GM21786 (cell line): Measurements from ENCODE around the gene KRT14.
"Not testable (repeated sequence)": the region's sequence is repeated elsewhere in the genome, so short reads cannot be mapped to it uniquely, and the experiment has no call there.

Source experiments
- ATAC-seq: cut with Tn5 transposase; IDR thresholded peaks from one replicate; pipeline ENCODE4 v1.9.1; 2021; ENCODE audit not compliant: unreplicated experiment

KRT14 gene

DNA sequence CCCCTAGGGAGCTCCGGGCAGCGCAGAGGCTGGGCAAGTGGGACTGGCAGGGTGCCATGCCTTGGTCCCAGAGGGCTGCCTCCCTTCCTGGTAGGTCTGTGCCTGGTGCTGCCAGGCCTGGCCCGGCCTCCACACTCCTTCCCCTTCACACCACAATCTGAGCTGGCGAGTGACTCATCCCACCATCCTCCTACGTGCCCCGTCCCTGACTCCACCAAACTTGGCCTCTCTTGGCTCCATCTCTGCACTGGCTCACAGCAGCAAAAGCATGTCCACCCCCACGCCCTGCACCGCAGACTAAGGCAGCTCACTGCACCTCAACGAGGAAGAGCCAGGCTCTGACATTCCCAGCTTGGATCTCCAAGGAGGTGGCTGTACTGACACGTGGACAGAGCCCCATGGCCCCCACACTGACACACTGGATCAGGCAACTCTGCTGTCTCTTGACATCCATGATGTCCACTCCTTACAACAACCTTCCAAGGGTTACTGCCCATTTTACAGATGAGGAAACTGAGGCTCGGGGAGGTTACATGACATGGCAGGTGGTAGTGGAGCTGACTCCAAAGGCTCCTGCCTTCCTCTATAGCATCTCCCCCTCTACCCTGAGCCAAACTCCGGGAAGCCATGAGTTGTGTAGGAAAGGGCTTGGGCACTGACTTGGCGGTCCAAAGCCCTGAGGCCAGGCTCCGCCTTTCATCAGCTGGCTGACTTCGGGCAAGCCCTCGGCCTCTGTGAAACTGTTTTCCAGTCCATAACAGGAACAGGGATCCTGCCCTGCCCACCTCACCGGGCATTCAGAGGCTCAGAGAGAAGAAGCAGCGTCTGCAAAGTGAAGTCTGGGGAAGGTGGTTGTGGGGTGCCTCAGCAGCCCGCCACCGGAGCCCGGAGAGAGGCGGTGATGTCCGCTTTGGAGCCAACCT, 38.5 kb downstream of the KRT14 start:
- ATAC-seq = no peak

- ATAC-seq = no peak
Observed at GRCh38 chr17:41547378-41547841, 39.3 kb downstream of the KRT14 start.

GRCh38 chr17:41546819-41547218, 39.9 kb downstream of the KRT14 start:
- ATAC-seq = no peak

DNA sequence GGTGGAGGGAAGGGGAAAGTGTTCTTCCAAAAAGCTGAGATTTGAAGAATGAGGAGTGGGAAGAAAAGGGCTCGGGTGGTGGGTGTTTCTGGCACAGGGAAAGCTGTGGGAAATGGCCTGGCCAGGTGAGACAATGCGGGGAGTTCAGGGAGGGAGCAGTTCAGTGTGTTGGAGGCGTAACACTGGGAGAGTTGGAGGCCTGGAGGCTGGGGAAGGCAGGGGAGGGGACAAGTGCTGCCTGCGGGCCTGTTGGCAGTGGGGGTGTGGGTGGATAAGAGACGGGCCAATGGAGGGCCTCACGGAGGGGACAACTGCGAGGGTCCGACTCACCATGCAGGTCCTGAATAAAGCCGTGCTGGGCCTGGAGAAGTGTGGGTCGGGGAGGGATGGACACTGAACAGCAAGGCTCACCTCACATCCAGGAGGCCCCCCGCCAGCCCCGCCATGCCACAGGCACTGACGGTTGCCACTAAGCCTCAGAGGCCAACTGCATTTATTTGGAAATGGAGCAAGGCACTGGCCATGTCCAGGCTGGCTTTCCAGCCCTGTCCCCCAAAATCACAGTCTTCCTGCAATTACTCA, 40.8 kb downstream of the KRT14 start:
- ATAC-seq = no peak

GRCh38 chr17:41544935-41545334, 41.8 kb downstream of the KRT14 start:
- ATAC-seq = no peak

DNA sequence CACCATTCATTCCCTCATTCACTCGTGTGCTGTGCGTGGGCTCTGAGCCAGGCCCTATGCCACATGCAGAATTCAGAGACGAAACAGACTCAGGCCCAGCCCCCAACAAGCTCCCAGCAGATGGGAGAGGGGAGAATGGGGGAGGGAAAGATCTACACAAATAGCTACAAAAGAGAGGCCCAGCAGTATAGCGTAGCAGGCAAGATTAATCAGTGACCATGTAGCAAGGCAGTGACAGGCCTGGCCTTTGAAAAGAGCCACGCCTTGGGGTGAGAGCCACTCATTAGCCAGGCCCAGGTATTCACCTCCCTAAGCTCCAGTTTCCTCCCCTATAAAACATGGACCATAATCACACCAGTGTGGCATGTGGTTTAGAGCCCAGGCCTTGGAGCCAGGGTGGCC, 42.2 kb downstream of the KRT14 start:
- no peak for ATAC-seq

DNA sequence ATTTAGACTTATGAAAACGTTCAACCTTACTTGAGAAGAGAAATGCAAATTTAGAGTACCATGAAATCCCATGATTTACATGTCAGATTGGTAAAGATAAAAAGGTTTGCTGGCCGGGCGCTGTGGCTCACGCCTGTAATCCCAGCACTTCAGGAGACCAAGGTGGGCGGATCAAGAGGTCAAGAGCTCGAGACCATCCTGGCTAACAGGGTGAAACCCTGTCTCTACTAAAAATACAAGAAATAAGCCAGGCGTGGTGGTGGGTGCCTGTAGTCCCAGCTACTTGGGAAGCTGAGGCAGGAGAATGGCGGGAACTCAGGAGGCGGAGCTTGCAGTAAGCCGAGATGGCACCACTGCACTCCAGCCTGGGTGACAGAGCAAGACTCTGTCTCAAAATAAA, 43.9 kb downstream of the KRT14 start:
- ATAC-seq = not testable (repeated sequence)

GRCh38 chr17:41542357-41542756, 44.3 kb downstream of the KRT14 start:
- no peak for ATAC-seq

DNA sequence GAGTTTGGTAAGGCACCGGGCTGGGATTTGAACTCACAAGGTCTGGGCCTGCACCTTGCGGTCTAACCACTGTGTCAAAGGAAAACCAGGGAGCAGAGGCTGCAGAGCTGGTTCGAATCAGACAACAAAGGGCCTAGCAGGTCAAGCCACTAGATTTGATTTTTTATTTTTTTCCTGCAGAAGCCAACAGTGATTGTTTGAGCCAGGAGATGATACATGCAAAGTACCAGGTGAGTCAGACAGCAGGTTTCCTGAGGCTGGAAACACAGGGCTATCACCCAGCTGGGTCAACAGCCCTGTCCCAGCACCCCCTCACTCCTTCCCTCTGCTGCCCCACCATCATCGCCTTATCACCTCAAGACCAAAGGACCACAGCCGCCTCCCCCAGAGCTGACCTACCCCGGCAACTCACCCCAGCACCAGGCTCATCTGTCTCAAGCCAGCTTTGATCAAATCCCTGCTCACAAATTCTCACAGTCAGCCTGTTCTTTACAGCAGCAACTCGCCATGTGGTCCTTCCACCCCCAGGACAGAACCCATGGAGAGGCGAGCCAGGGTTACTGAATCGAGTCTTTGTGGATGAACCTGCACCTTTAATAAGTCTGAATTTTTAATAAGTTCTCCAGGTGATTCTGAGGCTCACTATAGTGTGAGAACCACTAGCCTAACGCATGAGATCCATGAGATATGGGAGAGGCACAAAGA, 45.6 kb downstream of the KRT14 start:
- no peak for ATAC-seq

- no peak for ATAC-seq
Observed at GRCh38 chr17:41539979-41540701, 46.6 kb downstream of the KRT14 start.

DNA sequence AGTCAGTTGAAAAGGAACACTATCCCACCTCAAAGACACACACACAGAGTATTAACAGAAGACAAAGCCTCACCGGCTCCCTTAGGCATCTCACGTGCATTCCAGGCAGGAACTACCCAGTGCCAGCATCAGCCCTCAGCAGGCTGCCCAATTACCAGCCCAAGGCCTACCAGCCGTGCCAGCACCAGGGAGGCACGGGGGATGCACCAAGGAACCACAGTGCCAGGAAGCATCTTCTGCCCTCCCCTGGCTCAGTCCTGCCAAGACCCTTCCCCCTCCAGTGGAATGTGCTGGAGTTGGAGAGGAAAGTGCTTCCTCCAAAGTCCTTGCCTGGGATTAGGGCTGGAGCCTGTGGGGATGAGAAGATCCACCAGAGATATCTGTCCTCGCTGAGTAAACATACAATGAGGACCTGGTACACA, 47.6 kb downstream of the KRT14 start:
- no peak for ATAC-seq

- no peak for ATAC-seq
Observed at GRCh38 chr17:41538565-41538991, 48.1 kb downstream of the KRT14 start.

DNA sequence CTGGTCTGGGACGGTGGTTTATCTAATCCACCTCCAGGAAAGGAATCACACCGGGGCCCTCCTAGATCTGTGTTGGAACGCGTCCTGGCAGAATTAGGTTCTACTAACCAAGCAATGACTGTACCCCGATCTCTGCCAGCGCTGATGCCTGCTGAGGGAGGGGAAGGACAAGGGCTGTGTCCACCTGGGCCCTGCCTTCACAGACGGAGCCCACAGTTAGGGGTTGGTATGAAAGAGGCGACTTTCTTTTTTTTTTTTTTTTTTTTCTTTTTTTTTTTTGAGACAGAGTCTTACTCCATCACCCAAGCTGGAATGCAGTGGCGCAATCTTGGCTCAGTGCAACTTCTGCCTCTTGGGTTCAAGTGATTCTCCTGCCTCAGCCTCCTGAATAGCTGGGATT, 48.7 kb downstream of the KRT14 start:
- ATAC-seq = no peak

- ATAC-seq = no peak
Observed at GRCh38 chr17:41537614-41537954, 49.1 kb downstream of the KRT14 start.

- ATAC-seq = no peak
Observed at GRCh38 chr17:41536741-41537613, 49.7 kb downstream of the KRT14 start.

DNA sequence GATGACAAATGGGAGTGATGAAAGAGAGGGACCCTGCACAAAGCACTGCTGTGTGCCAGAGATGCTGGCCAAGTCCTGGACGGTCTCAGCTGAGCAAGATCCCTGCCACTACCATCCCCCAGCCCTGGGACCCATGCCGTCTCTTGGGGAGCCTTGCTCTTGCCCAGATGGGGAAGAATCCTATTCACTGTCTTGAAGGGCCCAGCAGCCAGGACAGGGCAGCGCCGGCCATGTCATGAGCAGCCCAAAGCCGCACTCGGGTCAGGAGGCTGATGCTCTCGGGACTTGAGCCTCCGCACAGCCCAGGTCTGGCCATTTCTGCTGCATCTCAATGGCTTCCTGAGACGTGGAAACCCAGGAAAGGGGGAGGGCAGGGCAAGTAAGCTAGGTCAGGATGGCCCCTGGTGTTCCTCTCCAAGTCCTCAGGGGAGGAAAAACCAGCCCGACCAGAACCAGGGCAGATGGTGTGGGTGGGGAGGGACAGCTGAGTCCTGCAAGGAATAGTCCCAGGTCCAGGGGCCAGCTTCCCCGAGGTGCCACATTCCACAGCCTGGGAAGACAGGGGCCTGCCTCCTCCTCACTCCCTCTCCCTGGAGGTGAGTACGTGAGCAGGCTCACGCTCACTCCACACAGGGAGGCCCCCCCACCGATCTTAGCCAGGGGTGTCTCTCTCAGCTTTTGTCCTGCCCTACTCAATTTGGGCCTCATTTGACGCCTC, 50.8 kb downstream of the KRT14 start:
- ATAC-seq = no peak

DNA sequence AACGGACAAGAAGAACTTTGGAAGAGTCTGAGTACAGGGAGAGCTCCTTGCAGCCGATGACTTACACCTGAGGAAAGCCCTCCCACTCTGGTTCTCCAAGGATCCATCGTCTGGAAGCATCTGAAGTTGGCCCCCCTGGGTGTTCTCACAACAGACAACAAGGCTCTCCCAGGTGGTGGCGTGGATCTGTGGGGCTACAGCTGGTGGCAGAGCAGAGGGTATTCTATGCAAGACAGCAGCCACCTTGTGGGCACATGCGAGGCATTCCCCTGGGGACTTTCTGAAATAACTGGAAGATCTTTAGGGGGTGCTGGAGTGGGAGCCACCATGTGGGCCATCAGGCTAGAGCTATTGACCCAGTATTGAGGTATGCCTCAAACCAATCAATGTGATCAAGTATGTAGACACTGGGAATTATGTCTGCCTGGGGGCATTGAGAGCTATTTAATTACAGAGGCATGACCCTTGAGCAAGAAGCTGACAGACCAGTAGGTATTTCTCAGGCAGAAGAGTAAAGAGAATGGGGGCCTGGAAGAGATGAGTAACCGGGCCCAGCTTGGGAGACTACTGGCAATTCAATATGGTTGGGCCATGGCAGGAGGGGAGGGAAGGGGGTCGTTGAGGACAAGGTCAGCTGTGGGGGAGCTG, 51.7 kb downstream of the KRT14 start:
- ATAC-seq = no peak

GRCh38 chr17:41533613-41534012, 53.1 kb downstream of the KRT14 start:
- ATAC-seq = no peak

GRCh38 chr17:41532947-41533570, 53.6 kb downstream of the KRT14 start:
- no peak for ATAC-seq
